K562 (cell line): ENCODE data around the gene SEC14L3. TPM values are rescaled to one million over a fixed set of nuclear protein-coding genes. Genes with fewer than 3 reads are reported as not detected.

Experiments
- BMI1 ChIP-seq: fragments of 150-350 bp; IDR thresholded peaks from 2 replicates; pipeline ENCODE4 v1.6.1; 2014; ENCODE audit warnings: low read length
- C11orf30 ChIP-seq: fragments of 450-650 bp; IDR thresholded peaks from 2 replicates; pipeline ENCODE4 v1.6.1; 2016; ENCODE audit warnings: low read depth, mild to moderate bottlenecking
- CBX5 ChIP-seq: IDR thresholded peaks from 2 replicates; pipeline ENCODE4 v1.6.1; 2014; ENCODE audit warnings: low read depth, borderline replicate concordance
- ETV6 ChIP-seq, 3 experiments: fragments of 150-350 bp in 1 of 3; sonication (generic) in 1 of 3; formaldehyde crosslinking in 1 of 3; IDR thresholded peaks; 2 replicates each; pipeline versions ENCODE4 v1.6.1 to v1.8.0; 2014 to 2022; ENCODE audit warnings: borderline replicate concordance in 2 of 3, low read depth in 2 of 3, antibody characterized with exemption in 1 of 3, low read length in 1 of 3, mild to moderate bottlenecking in 1 of 3, missing genetic modification reagents in 1 of 3
- FOXJ2 ChIP-seq: fragments of 200-800 bp; sonication (Bioruptor generic); IDR thresholded peaks from 2 replicates; pipeline ENCODE4 v1.6.1; 2016; ENCODE audit warnings: missing genetic modification characterization, missing compliant biosample characterization
- PCBP1 ChIP-seq: fragments of 200-400 bp; formaldehyde crosslinking; IDR thresholded peaks from 2 replicates; pipeline ENCODE4 v1.6.1; 2018; ENCODE audit warnings: mild to moderate bottlenecking, low read depth, low read length; ENCODE audit not compliant: poor library complexity, severe bottlenecking
- SMARCA4 ChIP-seq: fragments of 450-650 bp; IDR thresholded peaks from 2 replicates; pipeline ENCODE4 v1.6.1; 2016
- SMARCE1 ChIP-seq: fragments of 450-650 bp; IDR thresholded peaks from 2 replicates; pipeline ENCODE4 v1.7.1; 2016; ENCODE audit warnings: mild to moderate bottlenecking
- SNRNP70 ChIP-seq: fragments of 200-400 bp; formaldehyde crosslinking; optimal IDR thresholded peaks from 2 replicates; pipeline ENCODE3; 2017; ENCODE audit warnings: low read depth, low read length
- TRIM28 ChIP-seq: fragments of 450-650 bp; IDR thresholded peaks from 2 replicates; pipeline ENCODE4 v1.6.1; 2017
- ZNF316 ChIP-seq: fragments of 450-650 bp; IDR thresholded peaks from 2 replicates; pipeline ENCODE4 v1.6.1; 2016
- ZNF584 ChIP-seq: fragments of 200-800 bp; sonication (Bioruptor generic); IDR thresholded peaks from 2 replicates; pipeline ENCODE4 v1.6.1; 2016; ENCODE audit warnings: low read depth, mild to moderate bottlenecking, missing genetic modification characterization, missing compliant biosample characterization
- ZNF699 ChIP-seq: fragments of 250-450 bp; sonication (Bioruptor Pico); IDR thresholded peaks from 2 replicates; pipeline ENCODE4 v1.8.0; 2021; ENCODE audit warnings: mild to moderate bottlenecking, moderate library complexity; ENCODE audit not compliant: insufficient replicate concordance
- polyA plus RNA-seq, 8 experiments: library from polyadenylated mRNA; depleted of rRNA in 4 of 8; stranded (reverse) in 5 of 8; unstranded in 3 of 8; fragments of >200 nt; fragmentation: Nextera tagmentation in 2 of 8; fragmentation: Illumina TruSeq in 1 of 8; extraction: Ambion mirVana in 2 of 8; extraction: Trizol in 1 of 8; gene quantifications; 2 replicates each; pipeline versions ENCODE4 v1.2.1 to v1.2.3, GENCODE V29; 2011 to 2014; ENCODE audit warnings: inconsistent platforms in 1 of 8, missing spikeins in 1 of 8
- total RNA-seq, 7 experiments: library from RNA; depleted of rRNA in 6 of 7; stranded (reverse); fragments of >200 nt in 6 of 7; fragmentation: Illumina TruSeq in 2 of 7; extraction: Trizol in 2 of 7; gene quantifications; 2 replicates each; pipeline versions ENCODE4 v1.2.1 to v1.2.3, GENCODE V29; 2011 to 2021; ENCODE audit warnings: low replicate concordance in 1 of 7
- TF ChIP-seq, protein P1 (sequence below): fragments of 250-450 bp; sonication (Bioruptor Pico); IDR thresholded peaks from 2 replicates; pipeline ENCODE4 v1.5.0; 2020; ENCODE audit warnings: mild to moderate bottlenecking
- TF ChIP-seq, protein P2 (sequence below): fragments of 250-450 bp; sonication (Bioruptor Pico); IDR thresholded peaks from 2 replicates; pipeline ENCODE4 v1.4.0; 2020
- TF ChIP-seq, protein P3 (sequence below): fragments of 450-650 bp; IDR thresholded peaks from 2 replicates; pipeline ENCODE4 v1.6.1; 2018; ENCODE audit not compliant: partially characterized antibody

The SEC14L3 gene
- total and polyA plus RNA-seq, 9 of the 15 experiments (the other 6 are each of a cell fraction or from before 2014, with no cell fraction given), result not detected

DNA sequence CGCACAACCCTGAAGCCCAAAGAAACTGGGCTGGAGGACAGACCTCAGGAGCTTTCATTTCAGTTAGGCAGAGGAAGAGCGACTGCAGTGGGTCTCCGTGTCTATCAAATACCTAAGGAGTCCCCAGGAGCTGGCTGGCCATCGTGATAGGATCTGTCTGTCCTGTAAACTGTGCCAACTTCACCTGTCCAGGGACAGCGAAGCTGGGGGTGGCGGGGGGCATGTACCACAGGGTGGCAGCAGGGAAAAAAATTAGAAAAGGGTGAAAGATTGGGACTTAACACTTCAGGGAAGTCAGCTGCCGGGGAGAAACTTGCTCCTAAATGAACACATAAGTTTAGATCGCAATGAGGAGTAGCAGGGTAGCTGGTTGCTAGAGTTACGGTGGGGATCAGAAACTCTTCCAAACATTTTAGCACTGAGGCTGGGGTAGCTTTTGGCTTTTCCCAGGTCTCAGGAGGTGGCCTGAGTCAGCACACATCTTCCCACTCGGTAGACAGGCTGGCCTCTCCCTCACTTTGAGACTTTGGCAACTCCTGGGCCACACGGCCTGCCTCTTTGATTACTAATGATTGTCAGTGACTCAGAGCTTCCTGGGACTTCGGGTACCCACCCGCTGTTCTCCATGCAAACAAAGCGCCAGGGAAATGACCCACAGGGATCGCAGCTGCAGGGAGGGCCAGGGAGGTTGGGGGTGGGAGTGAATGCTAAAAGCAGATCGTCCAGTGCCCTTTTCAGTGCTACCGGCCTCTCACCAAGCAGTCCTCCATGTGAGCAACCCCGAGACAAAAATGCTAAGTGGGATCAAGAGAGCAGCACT lies 49.1 kb downstream of the SEC14L3 start (continued):
- TF ChIP-seq, protein P1, sequence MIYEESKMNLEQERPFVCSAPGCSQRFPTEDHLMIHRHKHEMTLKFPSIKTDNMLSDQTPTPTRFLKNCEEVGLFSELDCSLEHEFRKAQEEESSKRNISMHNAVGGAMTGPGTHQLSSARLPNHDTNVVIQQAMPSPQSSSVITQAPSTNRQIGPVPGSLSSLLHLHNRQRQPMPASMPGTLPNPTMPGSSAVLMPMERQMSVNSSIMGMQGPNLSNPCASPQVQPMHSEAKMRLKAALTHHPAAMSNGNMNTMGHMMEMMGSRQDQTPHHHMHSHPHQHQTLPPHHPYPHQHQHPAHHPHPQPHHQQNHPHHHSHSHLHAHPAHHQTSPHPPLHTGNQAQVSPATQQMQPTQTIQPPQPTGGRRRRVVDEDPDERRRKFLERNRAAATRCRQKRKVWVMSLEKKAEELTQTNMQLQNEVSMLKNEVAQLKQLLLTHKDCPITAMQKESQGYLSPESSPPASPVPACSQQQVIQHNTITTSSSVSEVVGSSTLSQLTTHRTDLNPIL (CRISPR knock-in tag), result no peak
- TF ChIP-seq TRIM28 (no peak), ZNF584 (CRISPR knock-in tag) (peak; percentile 25; the same call in 1 of the 2 replicates), SNRNP70 (no peak), PCBP1 (no peak), SMARCE1 (0 out of 2 replicates have a peak, but pooled peaks have one; percentile 29), ZNF316 (peak; percentile 58), C11orf30 (peak; percentile 60; the same call in 1 of the 2 replicates), BMI1 (no peak), ZNF699 (no peak), FOXJ2 (tag) (no peak), CBX5 (no peak), ETV6 (IDR thresholded peaks at IDR 0.05; ENCODE audit: borderline replicate concordance in 1 of 2, low read depth in 2 of 2, low read length in 1 of 2) (no peak), ETV6 (CRISPR knock-in tag; IDR thresholded peaks at IDR 0.05; ENCODE audit: borderline replicate concordance) (no peak), SMARCA4 (0 out of 2 replicates have a peak, but pooled peaks have one; percentile 28)
- TF ChIP-seq, protein P2, sequence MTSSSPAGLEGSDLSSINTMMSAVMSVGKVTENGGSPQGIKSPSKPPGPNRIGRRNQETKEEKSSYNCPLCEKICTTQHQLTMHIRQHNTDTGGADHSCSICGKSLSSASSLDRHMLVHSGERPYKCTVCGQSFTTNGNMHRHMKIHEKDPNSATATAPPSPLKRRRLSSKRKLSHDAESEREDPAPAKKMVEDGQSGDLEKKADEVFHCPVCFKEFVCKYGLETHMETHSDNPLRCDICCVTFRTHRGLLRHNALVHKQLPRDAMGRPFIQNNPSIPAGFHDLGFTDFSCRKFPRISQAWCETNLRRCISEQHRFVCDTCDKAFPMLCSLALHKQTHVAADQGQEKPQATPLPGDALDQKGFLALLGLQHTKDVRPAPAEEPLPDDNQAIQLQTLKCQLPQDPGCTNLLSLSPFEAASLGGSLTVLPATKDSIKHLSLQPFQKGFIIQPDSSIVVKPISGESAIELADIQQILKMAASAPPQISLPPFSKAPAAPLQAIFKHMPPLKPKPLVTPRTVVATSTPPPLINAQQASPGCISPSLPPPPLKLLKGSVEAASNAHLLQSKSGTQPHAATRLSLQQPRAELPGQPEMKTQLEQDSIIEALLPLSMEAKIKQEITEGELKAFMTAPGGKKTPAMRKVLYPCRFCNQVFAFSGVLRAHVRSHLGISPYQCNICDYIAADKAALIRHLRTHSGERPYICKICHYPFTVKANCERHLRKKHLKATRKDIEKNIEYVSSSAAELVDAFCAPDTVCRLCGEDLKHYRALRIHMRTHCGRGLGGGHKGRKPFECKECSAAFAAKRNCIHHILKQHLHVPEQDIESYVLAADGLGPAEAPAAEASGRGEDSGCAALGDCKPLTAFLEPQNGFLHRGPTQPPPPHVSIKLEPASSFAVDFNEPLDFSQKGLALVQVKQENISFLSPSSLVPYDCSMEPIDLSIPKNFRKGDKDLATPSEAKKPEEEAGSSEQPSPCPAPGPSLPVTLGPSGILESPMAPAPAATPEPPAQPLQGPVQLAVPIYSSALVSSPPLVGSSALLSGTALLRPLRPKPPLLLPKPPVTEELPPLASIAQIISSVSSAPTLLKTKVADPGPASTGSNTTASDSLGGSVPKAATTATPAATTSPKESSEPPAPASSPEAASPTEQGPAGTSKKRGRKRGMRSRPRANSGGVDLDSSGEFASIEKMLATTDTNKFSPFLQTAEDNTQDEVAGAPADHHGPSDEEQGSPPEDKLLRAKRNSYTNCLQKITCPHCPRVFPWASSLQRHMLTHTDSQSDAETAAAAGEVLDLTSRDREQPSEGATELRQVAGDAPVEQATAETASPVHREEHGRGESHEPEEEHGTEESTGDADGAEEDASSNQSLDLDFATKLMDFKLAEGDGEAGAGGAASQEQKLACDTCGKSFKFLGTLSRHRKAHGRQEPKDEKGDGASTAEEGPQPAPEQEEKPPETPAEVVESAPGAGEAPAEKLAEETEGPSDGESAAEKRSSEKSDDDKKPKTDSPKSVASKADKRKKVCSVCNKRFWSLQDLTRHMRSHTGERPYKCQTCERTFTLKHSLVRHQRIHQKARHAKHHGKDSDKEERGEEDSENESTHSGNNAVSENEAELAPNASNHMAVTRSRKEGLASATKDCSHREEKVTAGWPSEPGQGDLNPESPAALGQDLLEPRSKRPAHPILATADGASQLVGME (CRISPR knock-in tag), result no peak
- TF ChIP-seq, protein P3, sequence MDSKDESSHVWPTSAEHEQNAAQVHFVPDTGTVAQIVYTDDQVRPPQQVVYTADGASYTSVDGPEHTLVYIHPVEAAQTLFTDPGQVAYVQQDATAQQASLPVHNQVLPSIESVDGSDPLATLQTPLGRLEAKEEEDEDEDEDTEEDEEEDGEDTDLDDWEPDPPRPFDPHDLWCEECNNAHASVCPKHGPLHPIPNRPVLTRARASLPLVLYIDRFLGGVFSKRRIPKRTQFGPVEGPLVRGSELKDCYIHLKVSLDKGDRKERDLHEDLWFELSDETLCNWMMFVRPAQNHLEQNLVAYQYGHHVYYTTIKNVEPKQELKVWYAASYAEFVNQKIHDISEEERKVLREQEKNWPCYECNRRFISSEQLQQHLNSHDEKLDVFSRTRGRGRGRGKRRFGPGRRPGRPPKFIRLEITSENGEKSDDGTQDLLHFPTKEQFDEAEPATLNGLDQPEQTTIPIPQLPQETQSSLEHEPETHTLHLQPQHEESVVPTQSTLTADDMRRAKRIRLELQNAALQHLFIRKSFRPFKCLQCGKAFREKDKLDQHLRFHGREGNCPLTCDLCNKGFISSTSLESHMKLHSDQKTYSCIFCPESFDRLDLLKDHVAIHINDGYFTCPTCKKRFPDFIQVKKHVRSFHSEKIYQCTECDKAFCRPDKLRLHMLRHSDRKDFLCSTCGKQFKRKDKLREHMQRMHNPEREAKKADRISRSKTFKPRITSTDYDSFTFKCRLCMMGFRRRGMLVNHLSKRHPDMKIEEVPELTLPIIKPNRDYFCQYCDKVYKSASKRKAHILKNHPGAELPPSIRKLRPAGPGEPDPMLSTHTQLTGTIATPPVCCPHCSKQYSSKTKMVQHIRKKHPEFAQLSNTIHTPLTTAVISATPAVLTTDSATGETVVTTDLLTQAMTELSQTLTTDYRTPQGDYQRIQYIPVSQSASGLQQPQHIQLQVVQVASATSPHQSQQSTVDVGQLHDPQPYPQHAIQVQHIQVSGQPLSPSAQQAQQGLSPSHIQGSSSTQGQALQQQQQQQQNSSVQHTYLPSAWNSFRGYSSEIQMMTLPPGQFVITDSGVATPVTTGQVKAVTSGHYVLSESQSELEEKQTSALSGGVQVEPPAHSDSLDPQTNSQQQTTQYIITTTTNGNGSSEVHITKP, result peak; percentile 22
